Spleen (tissue), 11 donors: ENCODE data around the gene MIER3. TPM values are rescaled to one million over a fixed set of nuclear protein-coding genes. Genes with fewer than 3 reads are reported as not detected.

Experiments used
- DNase-seq: peaks from one replicate; pipeline ENCODE4 v3.0.0-alpha.2; 2020
- H3K27ac ChIP-seq, 8 donors: fragments of 200-600 bp; sonication (generic) in 7 of 8; 1 replicate in 4 of 8; 2 replicates in 4 of 8; pipeline versions ENCODE4 v1.5.0 to v1.8.0; 2016 to 2021; ENCODE audit warnings: inconsistent platforms in 4 of 8, mild to moderate bottlenecking in 4 of 8, moderate library complexity in 1 of 8
- H3K27me3 ChIP-seq, 7 donors: fragments of 200-600 bp; sonication (generic) in 6 of 7; replicated peaks in 1 of 7; 1 replicate in 4 of 7; 2 replicates in 3 of 7; pipeline versions ENCODE4 v1.5.0 to v1.8.0; 2016 to 2021; ENCODE audit warnings: inconsistent platforms in 3 of 7, mild to moderate bottlenecking in 1 of 7
- H3K36me3 ChIP-seq, 6 donors: fragments of 200-600 bp; sonication (generic) in 5 of 6; 1 replicate in 4 of 6; 2 replicates in 2 of 6; pipeline versions ENCODE4 v1.5.0 to v1.8.0; 2016 to 2021; ENCODE audit warnings: inconsistent platforms in 2 of 6
- H3K4me1 ChIP-seq, 6 donors: fragments of 200-600 bp; sonication (generic) in 5 of 6; 1 replicate in 3 of 6; 2 replicates in 3 of 6; pipeline versions ENCODE4 v1.5.0 to v1.8.0; 2016 to 2021; ENCODE audit warnings: inconsistent platforms in 3 of 6
- H3K4me3 ChIP-seq, 8 donors: fragments of 200-600 bp; sonication (generic) in 7 of 8; 1 replicate in 4 of 8; 2 replicates in 4 of 8; pipeline versions ENCODE4 v1.5.0 to v1.8.0; 2016 to 2021; ENCODE audit warnings: inconsistent platforms in 4 of 8, mild to moderate bottlenecking in 4 of 8, moderate library complexity in 2 of 8
- H3K9me3 ChIP-seq, 8 donors: fragments of 200-600 bp; sonication (generic) in 7 of 8; 1 replicate in 4 of 8; 2 replicates in 4 of 8; pipeline versions ENCODE4 v1.5.0 to v1.8.0; 2016 to 2021; ENCODE audit warnings: inconsistent platforms in 4 of 8
- POLR2A ChIP-seq, 3 donors: fragments of 450-650 bp; IDR thresholded peaks; one replicate each; pipeline ENCODE4 v1.5.1; 2017; ENCODE audit warnings: antibody characterized with exemption in 3 of 3, mild to moderate bottlenecking in 1 of 3
- POLR2AphosphoS5 ChIP-seq, 3 donors: sonication (generic); formaldehyde crosslinking; IDR thresholded peaks; one replicate each; pipeline ENCODE4 v1.5.1; 2017; ENCODE audit warnings: antibody characterized with exemption in 3 of 3
- WGBS, 5 donors: extraction: QIAGEN DNeasy Blood & Tissue Kit in 3 of 5; methylation state at CpG; one replicate each; pipeline versions ENCODE4 v1.1.5 to v1.1.7; 2013 to 2018; 5-methylcytosine and 5-hydroxymethylcytosine counted together
- intact Hi-C: fragments of 100-400 bp; cut with DNase I; formaldehyde crosslinking; loops from one replicate; pipeline ENCODE4 v1.15.0; 2023; ENCODE audit warnings: low total_unique reads
- polyA plus RNA-seq, 3 donors: library from polyadenylated mRNA; stranded (reverse); fragments of 200-250 nt; gene quantifications; one replicate each; pipeline ENCODE4 v1.2.1, GENCODE V29; 2013
- total RNA-seq, 7 donors: library from RNA; depleted of rRNA in 3 of 7; stranded (reverse); fragments of >200 nt in 3 of 7; fragmentation: NEBNext Ultra II Directional in 4 of 7; extraction: Animal tissue kit (Norgen Biotek cat#: 25700) in 4 of 7; gene quantifications; one replicate each; pipeline versions ENCODE4 v1.1.0 to v1.2.1, GENCODE V29; 2016 to 2021
- TF ChIP-seq, protein P1 (sequence below), 11 experiments: fragments of 200-600 bp in 7 of 11; fragments of 450-650 bp in 4 of 11; sonication (generic) in 4 of 11; IDR thresholded peaks in 8 of 11; conservative IDR thresholded peaks in 3 of 11; 1 replicate in 7 of 11; 2 replicates in 4 of 11; pipeline versions ENCODE4 v1.4.0 to v1.8.0; 2016 to 2021; ENCODE audit warnings: antibody characterized with exemption in 11 of 11, inconsistent platforms in 4 of 11, mild to moderate bottlenecking in 1 of 11
- donor health status: healthy with polysubstance abuse.
- donor health status: DM: no; HTN: no; CAD: no; lungs with moderate emphysema.
- donor health status: DM: no; HTN: no; CAD: no.
- donor health status: Bipolar disorder and iron deficiency.
- donor health status: healthy.
- donor health status: DM: no; HTN: no; CAD: no.
- donor health status: DM: yes; HTN: yes; CAD: no.

MIER3 gene
- total and polyA plus RNA-seq, 10 donors, result 5.3 to 24.6 (median 17.9) TPM

DNA sequence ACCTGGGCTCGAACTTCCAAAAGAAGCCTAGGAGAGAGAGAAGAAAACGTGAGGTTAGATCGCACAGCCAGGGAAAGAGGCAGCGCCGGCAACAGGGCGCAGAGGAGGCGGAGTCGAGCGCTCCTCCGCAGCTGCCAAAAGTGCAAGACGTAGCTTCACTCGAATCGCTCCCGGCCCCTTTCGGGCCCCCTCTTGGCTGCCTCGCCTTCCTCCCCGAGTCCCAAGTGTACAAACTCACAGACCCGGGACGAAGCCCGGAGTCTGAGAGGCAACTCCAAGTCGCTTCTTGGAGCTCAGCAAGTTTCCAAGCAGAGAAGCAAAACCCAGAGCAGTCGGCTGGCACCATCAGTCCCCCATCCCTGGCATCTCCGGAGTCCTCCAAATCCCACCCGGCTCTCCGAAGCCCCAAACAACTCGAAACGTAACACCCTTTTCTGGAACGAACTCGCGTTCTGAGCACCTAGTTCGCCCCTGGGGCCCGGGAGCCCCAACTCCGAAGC, 1.2 kb downstream of the MIER3 start:
- WGBS, 5 donors, result 0 to 1% (median 1%) methylated on average over 27 to 33 of the region's 33 CpGs
- intact Hi-C loops, result no loop called here
- TF ChIP-seq, protein P1, sequence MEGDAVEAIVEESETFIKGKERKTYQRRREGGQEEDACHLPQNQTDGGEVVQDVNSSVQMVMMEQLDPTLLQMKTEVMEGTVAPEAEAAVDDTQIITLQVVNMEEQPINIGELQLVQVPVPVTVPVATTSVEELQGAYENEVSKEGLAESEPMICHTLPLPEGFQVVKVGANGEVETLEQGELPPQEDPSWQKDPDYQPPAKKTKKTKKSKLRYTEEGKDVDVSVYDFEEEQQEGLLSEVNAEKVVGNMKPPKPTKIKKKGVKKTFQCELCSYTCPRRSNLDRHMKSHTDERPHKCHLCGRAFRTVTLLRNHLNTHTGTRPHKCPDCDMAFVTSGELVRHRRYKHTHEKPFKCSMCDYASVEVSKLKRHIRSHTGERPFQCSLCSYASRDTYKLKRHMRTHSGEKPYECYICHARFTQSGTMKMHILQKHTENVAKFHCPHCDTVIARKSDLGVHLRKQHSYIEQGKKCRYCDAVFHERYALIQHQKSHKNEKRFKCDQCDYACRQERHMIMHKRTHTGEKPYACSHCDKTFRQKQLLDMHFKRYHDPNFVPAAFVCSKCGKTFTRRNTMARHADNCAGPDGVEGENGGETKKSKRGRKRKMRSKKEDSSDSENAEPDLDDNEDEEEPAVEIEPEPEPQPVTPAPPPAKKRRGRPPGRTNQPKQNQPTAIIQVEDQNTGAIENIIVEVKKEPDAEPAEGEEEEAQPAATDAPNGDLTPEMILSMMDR (IDR thresholded peaks at IDR 0.05 in 8 of 11, conservative IDR thresholded peaks at IDR 0.05 in 3 of 11), result no peak
- TF ChIP-seq POLR2A (IDR thresholded peaks at IDR 0.05) (no peak), POLR2AphosphoS5 (IDR thresholded peaks at IDR 0.05) (peak in 2 of 3 donors; percentile 53 to 55)

GRCh38 chr5:56947052-56947451, 4.9 kb downstream of the MIER3 start:
- Histone ChIP-seq H3K4me3 (no peak overlapping the region), H3K36me3 (peaks cover 0 to 63% (median 33%) of the 10 kb centered on the region in 6 donors), H3K9me3 (no peaks in the 10 kb centered on the region), H3K27ac (no peak overlapping the region), H3K27me3 (no peaks in the 10 kb centered on the region), H3K4me1 (peaks cover 4 to 37% (median 18%) of the 10 kb centered on the region in 6 donors)
- intact Hi-C loops, result no loop called here
- TF ChIP-seq, protein P1 (IDR thresholded peaks at IDR 0.05 in 8 of 11, conservative IDR thresholded peaks at IDR 0.05 in 3 of 11), result no peak
- TF ChIP-seq POLR2AphosphoS5 (IDR thresholded peaks at IDR 0.05) (no peak), POLR2A (IDR thresholded peaks at IDR 0.05) (no peak)
- DNase-seq, result no peak

More for the DNA sequence above, 1.2 kb downstream of the MIER3 start:
- peak; percentile 89 for DNase-seq
- Histone ChIP-seq H3K9me3 (no peaks in the 10 kb centered on the region), H3K36me3 (peaks cover 0 to 26% (median 7%) of the 10 kb centered on the region in 6 donors), H3K27ac (peak overlapping the region; percentile 39 to 91 (median 81)), H3K4me3 (peak overlapping the region; percentile 80 to 97 (median 92)), H3K27me3 (peaks cover 0 to 6% (median 0%) of the 10 kb centered on the region in 7 donors), H3K4me1 (peaks cover 4 to 49% (median 25%) of the 10 kb centered on the region in 6 donors)

- whole genome bisulfite sequencing, 5 donors, result 31 to 51% (median 50%) methylated on average over 1 of the region's 1 CpG
- Histone ChIP-seq H3K9me3 (no peaks in the 10 kb centered on the region), H3K4me1 (peaks cover 0 to under 1% (median 0%) of the 10 kb centered on the region in 6 donors), H3K4me3 (no peak overlapping the region), H3K27ac (no peak overlapping the region), H3K36me3 (peaks cover 0 to 100% (median 70%) of the 10 kb centered on the region in 6 donors), H3K27me3 (no peaks in the 10 kb centered on the region)
- intact Hi-C loops, result no loop called here
- DNase-seq, result no peak
- no peak for TF ChIP-seq POLR2AphosphoS5 (IDR thresholded peaks at IDR 0.05)
Measured at GRCh38 chr5:56941981-56942380, 9.9 kb downstream of the MIER3 start.

DNA sequence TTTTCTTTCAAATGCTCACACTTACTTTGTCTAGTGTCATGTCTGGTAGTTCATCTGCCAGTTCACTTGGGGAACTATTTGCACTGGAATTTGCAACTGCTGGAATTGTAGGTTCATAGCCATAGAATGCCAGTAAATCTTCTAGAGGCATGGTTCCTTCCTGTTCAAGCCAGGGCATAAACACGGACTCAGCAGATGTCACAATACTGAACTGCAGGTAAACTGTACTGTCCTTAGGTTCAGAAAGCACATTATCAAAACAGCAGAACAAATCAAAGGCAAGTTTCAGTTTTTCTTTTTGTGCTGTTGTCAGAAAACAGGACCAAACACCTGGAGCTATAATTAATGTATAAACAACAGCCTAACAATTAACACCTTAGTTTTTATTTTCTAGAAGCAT, 13.1 kb downstream of the MIER3 start:
- Histone ChIP-seq H3K27ac (no peak overlapping the region), H3K9me3 (no peaks in the 10 kb centered on the region), H3K4me1 (no peaks in the 10 kb centered on the region), H3K36me3 (peaks cover 0 to 100% (median 79%) of the 10 kb centered on the region in 6 donors), H3K4me3 (no peak overlapping the region), H3K27me3 (no peaks in the 10 kb centered on the region)
- TF ChIP-seq POLR2AphosphoS5 (IDR thresholded peaks at IDR 0.05), result no peak
- TF ChIP-seq, protein P1 (IDR thresholded peaks at IDR 0.05 in 8 of 11, conservative IDR thresholded peaks at IDR 0.05 in 3 of 11), result no peak
- TF ChIP-seq POLR2A (IDR thresholded peaks at IDR 0.05), result no peak
- 47 to 82% (median 60%) methylated on average over 1 of the region's 1 CpG for WGBS, 5 donors
- intact Hi-C loops, result no loop called here
- no peak for DNase-seq
